H1 (cell line): Measurements from ENCODE around the gene TOR1A.

Experiments
- CHD1 ChIP-seq: IDR thresholded peaks from 2 replicates; pipeline ENCODE4 v1.6.1; 2012; ENCODE audit warnings: low read depth, low read length, improper control_type of control experiment
- MAX ChIP-seq: IDR thresholded peaks from 2 replicates; pipeline ENCODE4 v1.6.1; 2012; ENCODE audit warnings: inconsistent platforms
- NRF1 ChIP-seq: IDR thresholded peaks from 2 replicates; pipeline ENCODE4 v1.6.1; 2011; ENCODE audit warnings: mild to moderate bottlenecking, low read depth, low read length, improper control_type of control experiment
- RFX5 ChIP-seq: IDR thresholded peaks from 2 replicates; pipeline ENCODE4 v1.6.1; 2011; ENCODE audit warnings: low read depth, low read length, improper control_type of control experiment, borderline replicate concordance
- TAF1 ChIP-seq: IDR thresholded peaks from 2 replicates; pipeline ENCODE4 v1.6.1; 2011; ENCODE audit warnings: mild to moderate bottlenecking, low read depth, low read length
- TF ChIP-seq, protein P1 (sequence below), 3 experiments: IDR thresholded peaks; 1 replicate in 2 of 3; 2 replicates in 1 of 3; pipeline versions ENCODE4 v1.5.1 to v1.6.1; 2011; ENCODE audit warnings: low read length in 3 of 3, mild to moderate bottlenecking in 3 of 3, inconsistent platforms in 2 of 3, low read depth in 1 of 3, moderate library complexity in 1 of 3; ENCODE audit not compliant: insufficient read depth in 1 of 3; ENCODE audit errors: control extremely low read depth in 1 of 3

- TF ChIP-seq MAX (no peak), CHD1 (no peak), TAF1 (no peak), RFX5 (no peak), NRF1 (no peak)
- TF ChIP-seq, protein P1, sequence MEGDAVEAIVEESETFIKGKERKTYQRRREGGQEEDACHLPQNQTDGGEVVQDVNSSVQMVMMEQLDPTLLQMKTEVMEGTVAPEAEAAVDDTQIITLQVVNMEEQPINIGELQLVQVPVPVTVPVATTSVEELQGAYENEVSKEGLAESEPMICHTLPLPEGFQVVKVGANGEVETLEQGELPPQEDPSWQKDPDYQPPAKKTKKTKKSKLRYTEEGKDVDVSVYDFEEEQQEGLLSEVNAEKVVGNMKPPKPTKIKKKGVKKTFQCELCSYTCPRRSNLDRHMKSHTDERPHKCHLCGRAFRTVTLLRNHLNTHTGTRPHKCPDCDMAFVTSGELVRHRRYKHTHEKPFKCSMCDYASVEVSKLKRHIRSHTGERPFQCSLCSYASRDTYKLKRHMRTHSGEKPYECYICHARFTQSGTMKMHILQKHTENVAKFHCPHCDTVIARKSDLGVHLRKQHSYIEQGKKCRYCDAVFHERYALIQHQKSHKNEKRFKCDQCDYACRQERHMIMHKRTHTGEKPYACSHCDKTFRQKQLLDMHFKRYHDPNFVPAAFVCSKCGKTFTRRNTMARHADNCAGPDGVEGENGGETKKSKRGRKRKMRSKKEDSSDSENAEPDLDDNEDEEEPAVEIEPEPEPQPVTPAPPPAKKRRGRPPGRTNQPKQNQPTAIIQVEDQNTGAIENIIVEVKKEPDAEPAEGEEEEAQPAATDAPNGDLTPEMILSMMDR (IDR thresholded peaks at IDR 0.05; ENCODE audit: control extremely low read depth in 1 of 3, insufficient read depth in 1 of 3, low read depth in 1 of 3, low read length in 3 of 3), result no peak
These were observed 14.6 kb downstream of the TOR1A start for GRCh38 chr9:129809346-129809745.
